Measurements from ENCODE around the gene WDR18.

- TF ChIP-seq, protein P1, sequence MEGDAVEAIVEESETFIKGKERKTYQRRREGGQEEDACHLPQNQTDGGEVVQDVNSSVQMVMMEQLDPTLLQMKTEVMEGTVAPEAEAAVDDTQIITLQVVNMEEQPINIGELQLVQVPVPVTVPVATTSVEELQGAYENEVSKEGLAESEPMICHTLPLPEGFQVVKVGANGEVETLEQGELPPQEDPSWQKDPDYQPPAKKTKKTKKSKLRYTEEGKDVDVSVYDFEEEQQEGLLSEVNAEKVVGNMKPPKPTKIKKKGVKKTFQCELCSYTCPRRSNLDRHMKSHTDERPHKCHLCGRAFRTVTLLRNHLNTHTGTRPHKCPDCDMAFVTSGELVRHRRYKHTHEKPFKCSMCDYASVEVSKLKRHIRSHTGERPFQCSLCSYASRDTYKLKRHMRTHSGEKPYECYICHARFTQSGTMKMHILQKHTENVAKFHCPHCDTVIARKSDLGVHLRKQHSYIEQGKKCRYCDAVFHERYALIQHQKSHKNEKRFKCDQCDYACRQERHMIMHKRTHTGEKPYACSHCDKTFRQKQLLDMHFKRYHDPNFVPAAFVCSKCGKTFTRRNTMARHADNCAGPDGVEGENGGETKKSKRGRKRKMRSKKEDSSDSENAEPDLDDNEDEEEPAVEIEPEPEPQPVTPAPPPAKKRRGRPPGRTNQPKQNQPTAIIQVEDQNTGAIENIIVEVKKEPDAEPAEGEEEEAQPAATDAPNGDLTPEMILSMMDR (IDR thresholded peaks at IDR 0.05), result no peak
- TF ChIP-seq POLR2A (IDR thresholded peaks at IDR 0.05), result no peak
Observed at GRCh38 chr19:999379-999719, 15.2 kb downstream of the WDR18 start.
